ENCODE data around the gene C11orf52.

C11orf52 gene

GRCh38 chr11:111976119-111976766, 57.5 kb downstream of the C11orf52 start:
- DNase-seq (ENCODE audit: low read depth), result no peak
